ENCODE results near the gene DEFB113. TPM values are rescaled to one million over a fixed set of nuclear protein-coding genes. Genes with fewer than 3 reads are reported as not detected.

Gene DEFB113
- polyA plus RNA-seq, 1 donor (not counting 4 experiments of a cell fraction or from before 2014, with no cell fraction given), result not detected

DNA sequence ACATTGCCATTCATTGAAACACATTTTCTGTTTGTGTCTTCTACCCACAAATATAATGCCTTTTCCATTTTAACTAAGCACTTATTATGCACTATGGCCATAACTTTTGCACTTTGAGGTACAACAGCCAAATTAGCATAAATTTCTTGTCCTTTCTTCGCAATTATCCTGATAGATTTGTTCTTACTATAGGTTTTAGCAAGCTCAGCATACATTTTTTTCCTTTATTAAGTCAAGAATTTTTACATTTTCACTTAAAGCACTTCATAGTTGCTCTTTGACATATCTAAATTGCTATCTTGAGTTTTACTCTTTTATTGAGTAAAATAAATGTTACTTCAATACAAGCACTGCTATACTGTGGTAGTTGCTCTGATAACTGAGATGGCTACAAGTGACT, 11.2 kb downstream of the DEFB113 start:
- Histone ChIP-seq H3K9me3 (ENCODE audit: control insufficient read depth, low read depth, low read length) (no peaks in the 10 kb centered on the region), H3K79me2 (ENCODE audit: control insufficient read depth, insufficient read depth, low read length) (no peaks in the 10 kb centered on the region), H3K9ac (ENCODE audit: control insufficient read depth, extremely low read depth, insufficient read depth, low read length) (no peak overlapping the region), H4K20me1 (ENCODE audit: control insufficient read depth, extremely low read depth, insufficient read depth, low read length) (no peaks in the 10 kb centered on the region), H3K4me3 (ENCODE audit: control insufficient read depth in 2 of 3, extremely low read depth in 1 of 3, insufficient read depth in 2 of 3, low read depth in 1 of 3, low read length in 3 of 3) (no peak overlapping the region), H3K4me1 (ENCODE audit: control insufficient read depth, extremely low read depth, insufficient read depth, low read length) (no peaks in the 10 kb centered on the region), H3K4me2 (ENCODE audit: control insufficient read depth, extremely low read depth, insufficient read depth, low read depth, low read length) (no peak overlapping the region), H3K27ac (ENCODE audit: control insufficient read depth, insufficient read depth, low read length) (no peak overlapping the region), H2AFZ (ENCODE audit: control insufficient read depth, low read length) (no peak overlapping the region), H3K9me1 (ENCODE audit: control insufficient read depth, extremely low read depth, insufficient read depth, low read length) (no peaks in the 10 kb centered on the region), H3K36me3 (ENCODE audit: control insufficient read depth in 2 of 2, extremely low read depth in 1 of 2, insufficient read depth in 2 of 2, low read length in 2 of 2) (no peaks in the 10 kb centered on the region), H3K27me3 (ENCODE audit: control insufficient read depth, extremely low read depth, insufficient read depth, low read length) (no peaks in the 10 kb centered on the region)
- dilution Hi-C loops (cut with MboI; ENCODE audit: extremely low pct_ligation_motif_present, low sequenced_read_pairs), result no loop called here
- no peak for TF ChIP-seq EZH2 (IDR thresholded peaks at IDR 0.05; ENCODE audit: low read length)
- TF ChIP-seq, protein P1, sequence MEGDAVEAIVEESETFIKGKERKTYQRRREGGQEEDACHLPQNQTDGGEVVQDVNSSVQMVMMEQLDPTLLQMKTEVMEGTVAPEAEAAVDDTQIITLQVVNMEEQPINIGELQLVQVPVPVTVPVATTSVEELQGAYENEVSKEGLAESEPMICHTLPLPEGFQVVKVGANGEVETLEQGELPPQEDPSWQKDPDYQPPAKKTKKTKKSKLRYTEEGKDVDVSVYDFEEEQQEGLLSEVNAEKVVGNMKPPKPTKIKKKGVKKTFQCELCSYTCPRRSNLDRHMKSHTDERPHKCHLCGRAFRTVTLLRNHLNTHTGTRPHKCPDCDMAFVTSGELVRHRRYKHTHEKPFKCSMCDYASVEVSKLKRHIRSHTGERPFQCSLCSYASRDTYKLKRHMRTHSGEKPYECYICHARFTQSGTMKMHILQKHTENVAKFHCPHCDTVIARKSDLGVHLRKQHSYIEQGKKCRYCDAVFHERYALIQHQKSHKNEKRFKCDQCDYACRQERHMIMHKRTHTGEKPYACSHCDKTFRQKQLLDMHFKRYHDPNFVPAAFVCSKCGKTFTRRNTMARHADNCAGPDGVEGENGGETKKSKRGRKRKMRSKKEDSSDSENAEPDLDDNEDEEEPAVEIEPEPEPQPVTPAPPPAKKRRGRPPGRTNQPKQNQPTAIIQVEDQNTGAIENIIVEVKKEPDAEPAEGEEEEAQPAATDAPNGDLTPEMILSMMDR (optimal IDR thresholded peaks at IDR 0.05 in 1 of 3, IDR thresholded peaks at IDR 0.05 in 1 of 3, conservative IDR thresholded peaks at IDR 0.05 in 1 of 3; ENCODE audit: extremely low read depth in 1 of 3, insufficient read depth in 2 of 3, low read length in 3 of 3), result no peak
- no peak for DNase-seq (ENCODE audit: low read depth, low spot score)
- no peak for FAIRE-seq

DNA sequence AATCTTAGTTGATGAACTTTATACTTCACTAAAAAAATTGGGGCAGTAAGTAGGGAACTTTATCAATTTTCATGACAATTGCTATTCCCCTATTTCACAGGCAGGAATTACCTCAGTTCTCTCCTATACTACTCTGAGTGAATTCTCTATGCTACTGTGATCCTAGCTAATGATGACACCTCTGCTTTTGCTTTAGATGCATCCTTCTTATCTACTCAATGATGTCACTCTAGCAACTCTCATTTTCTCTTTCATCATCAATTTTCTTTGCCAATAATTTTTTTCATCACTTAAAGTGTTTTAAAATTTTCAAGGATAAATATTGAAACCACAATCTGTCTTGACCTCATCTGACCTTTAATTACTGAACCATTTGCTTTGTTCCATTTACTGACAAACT, 13.6 kb downstream of the DEFB113 start:
- Histone ChIP-seq H3K79me2 (ENCODE audit: control insufficient read depth, insufficient read depth, low read length) (no peaks in the 10 kb centered on the region), H3K4me3 (ENCODE audit: control insufficient read depth in 2 of 3, extremely low read depth in 1 of 3, insufficient read depth in 2 of 3, low read depth in 1 of 3, low read length in 3 of 3) (no peak overlapping the region), H3K9me1 (ENCODE audit: control insufficient read depth, extremely low read depth, insufficient read depth, low read length) (no peaks in the 10 kb centered on the region), H3K9ac (ENCODE audit: control insufficient read depth, extremely low read depth, insufficient read depth, low read length) (no peak overlapping the region), H3K27me3 (ENCODE audit: control insufficient read depth, extremely low read depth, insufficient read depth, low read length) (no peaks in the 10 kb centered on the region), H3K4me1 (ENCODE audit: control insufficient read depth, extremely low read depth, insufficient read depth, low read length) (no peaks in the 10 kb centered on the region), H4K20me1 (ENCODE audit: control insufficient read depth, extremely low read depth, insufficient read depth, low read length) (no peaks in the 10 kb centered on the region), H2AFZ (ENCODE audit: control insufficient read depth, low read length) (no peak overlapping the region), H3K9me3 (ENCODE audit: control insufficient read depth, low read depth, low read length) (no peaks in the 10 kb centered on the region), H3K36me3 (ENCODE audit: control insufficient read depth in 2 of 2, extremely low read depth in 1 of 2, insufficient read depth in 2 of 2, low read length in 2 of 2) (no peaks in the 10 kb centered on the region), H3K27ac (ENCODE audit: control insufficient read depth, insufficient read depth, low read length) (no peak overlapping the region), H3K4me2 (ENCODE audit: control insufficient read depth, extremely low read depth, insufficient read depth, low read depth, low read length) (no peak overlapping the region)
- DNase-seq (ENCODE audit: low read depth, low spot score) (no peak), FAIRE-seq (no peak)
- dilution Hi-C loops (cut with MboI; ENCODE audit: extremely low pct_ligation_motif_present, low sequenced_read_pairs), result no loop called here
- TF ChIP-seq, protein P1 (optimal IDR thresholded peaks at IDR 0.05 in 1 of 3, IDR thresholded peaks at IDR 0.05 in 1 of 3, conservative IDR thresholded peaks at IDR 0.05 in 1 of 3; ENCODE audit: extremely low read depth in 1 of 3, insufficient read depth in 2 of 3, low read length in 3 of 3), result no peak
- no peak for TF ChIP-seq EZH2 (IDR thresholded peaks at IDR 0.05; ENCODE audit: low read length)
